OCI-LY3 (cell line): Measurements from ENCODE around the gene CYP27A1.

ENCODE experiments used
- H2AFZ ChIP-seq: fragments of 200-600, 300-600 bp; shearing (Covaris generic); 2 replicates; pipeline ENCODE4 v1.6.0; 2014; ENCODE audit warnings: antibody characterized with exemption, low read depth, low read length
- H3K27ac ChIP-seq: fragments of 200-600, 300-600 bp; sonication (generic); 2 replicates; pipeline ENCODE4 v1.5.1; 2014; ENCODE audit warnings: mild to moderate bottlenecking, low read length, moderate library complexity, mixed read lengths
- H3K27me3 ChIP-seq: fragments of 200-600, 300-600 bp; sonication (generic); 2 replicates; pipeline ENCODE4 v1.6.1; 2014; ENCODE audit warnings: low read depth, low read length, mixed read lengths
- H3K36me3 ChIP-seq: fragments of 200-600, 300-600 bp; sonication (generic); replicated peaks from 2 replicates; pipeline ENCODE3; 2014; ENCODE audit warnings: low read depth, low read length, mixed read lengths
- H3K4me1 ChIP-seq: fragments of 300-600, 200-600 bp; sonication (generic); 2 replicates; pipeline ENCODE4 v1.6.1; 2014; ENCODE audit warnings: low read length, mixed read lengths
- H3K4me2 ChIP-seq: fragments of 200-600, 300-600 bp; sonication (generic); 2 replicates; pipeline ENCODE4 v1.6.1; 2014; ENCODE audit warnings: low read length, mixed read lengths
- H3K4me3 ChIP-seq: fragments of 300-600, 200-600 bp; sonication (generic); 2 replicates; pipeline ENCODE4 v1.5.1; 2014; ENCODE audit warnings: antibody characterized with exemption, mild to moderate bottlenecking, low read length, moderate library complexity
- H3K79me2 ChIP-seq: fragments of 300-600, 200-600 bp; shearing (Covaris generic); 2 replicates; pipeline ENCODE4 v1.6.1; 2014; ENCODE audit warnings: mild to moderate bottlenecking, low read length, mixed read lengths
- H3K9ac ChIP-seq: fragments of 300-600, 200-600 bp; shearing (Covaris generic); 2 replicates; pipeline ENCODE4 v1.6.0; 2014; ENCODE audit warnings: mild to moderate bottlenecking, low read length, moderate library complexity
- H3K9me3 ChIP-seq: fragments of 200-600, 300-600 bp; shearing (Covaris generic); 2 replicates; pipeline ENCODE4 v1.6.1; 2014; ENCODE audit warnings: low read length, mixed read lengths; ENCODE audit not compliant: insufficient read depth
- H4K20me1 ChIP-seq: fragments of 200-600, 300-600 bp; sonication (generic); 2 replicates; pipeline ENCODE4 v1.6.1; 2016; ENCODE audit warnings: low read length, mixed read lengths; ENCODE audit not compliant: insufficient read depth
- EZH2phosphoT487 ChIP-seq: fragments of 200-600 bp; shearing (Covaris generic); IDR thresholded peaks from 2 replicates; pipeline ENCODE4 v1.6.1; 2018; ENCODE audit warnings: antibody characterized with exemption, mixed run types, low read depth
- TF ChIP-seq, protein P1 (sequence below): fragments of 200-600, 300-600 bp; sonication (generic); IDR thresholded peaks from 2 replicates; pipeline ENCODE4 v1.5.1; 2014; ENCODE audit warnings: antibody characterized with exemption, low read length, low read depth

Gene CYP27A1

DNA sequence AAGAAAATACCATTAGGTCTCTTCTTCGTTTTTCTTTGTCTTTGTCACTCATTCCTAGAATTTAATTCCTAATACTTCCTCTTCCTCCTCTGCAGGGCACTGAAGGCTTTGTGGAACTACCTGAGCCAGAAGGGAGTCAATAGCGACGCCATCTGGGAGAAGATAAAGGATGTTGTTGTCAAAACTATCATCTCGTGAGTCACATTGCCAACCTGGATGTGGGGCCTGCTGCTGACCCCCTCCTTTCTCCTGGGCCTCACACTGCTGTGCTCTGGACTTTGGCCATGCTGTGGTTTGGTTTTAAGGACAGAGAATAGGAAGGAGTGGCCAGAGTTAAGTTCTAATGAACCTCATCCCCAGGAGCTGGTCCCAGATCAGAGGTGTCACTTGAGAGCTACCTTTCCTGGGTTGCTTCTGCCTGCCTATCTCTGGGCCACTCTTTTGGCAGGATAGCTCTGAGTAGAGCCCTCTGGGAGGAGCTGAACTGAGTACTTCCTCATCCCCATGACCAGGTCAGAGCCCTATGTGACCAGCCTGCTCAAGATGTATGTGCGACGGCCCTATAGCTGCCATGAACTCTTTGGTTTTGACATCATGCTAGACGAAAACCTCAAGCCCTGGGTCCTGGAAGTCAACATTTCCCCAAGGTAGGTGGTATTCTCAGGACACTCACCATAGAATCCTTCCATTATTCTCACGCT is 33.1 kb upstream of the CYP27A1 start:
- peaks cover 13% of the 10 kb centered on the region for H3K36me3 ChIP-seq
- TF ChIP-seq, protein P1, sequence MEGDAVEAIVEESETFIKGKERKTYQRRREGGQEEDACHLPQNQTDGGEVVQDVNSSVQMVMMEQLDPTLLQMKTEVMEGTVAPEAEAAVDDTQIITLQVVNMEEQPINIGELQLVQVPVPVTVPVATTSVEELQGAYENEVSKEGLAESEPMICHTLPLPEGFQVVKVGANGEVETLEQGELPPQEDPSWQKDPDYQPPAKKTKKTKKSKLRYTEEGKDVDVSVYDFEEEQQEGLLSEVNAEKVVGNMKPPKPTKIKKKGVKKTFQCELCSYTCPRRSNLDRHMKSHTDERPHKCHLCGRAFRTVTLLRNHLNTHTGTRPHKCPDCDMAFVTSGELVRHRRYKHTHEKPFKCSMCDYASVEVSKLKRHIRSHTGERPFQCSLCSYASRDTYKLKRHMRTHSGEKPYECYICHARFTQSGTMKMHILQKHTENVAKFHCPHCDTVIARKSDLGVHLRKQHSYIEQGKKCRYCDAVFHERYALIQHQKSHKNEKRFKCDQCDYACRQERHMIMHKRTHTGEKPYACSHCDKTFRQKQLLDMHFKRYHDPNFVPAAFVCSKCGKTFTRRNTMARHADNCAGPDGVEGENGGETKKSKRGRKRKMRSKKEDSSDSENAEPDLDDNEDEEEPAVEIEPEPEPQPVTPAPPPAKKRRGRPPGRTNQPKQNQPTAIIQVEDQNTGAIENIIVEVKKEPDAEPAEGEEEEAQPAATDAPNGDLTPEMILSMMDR = no peak
- no peak for TF ChIP-seq EZH2phosphoT487

DNA sequence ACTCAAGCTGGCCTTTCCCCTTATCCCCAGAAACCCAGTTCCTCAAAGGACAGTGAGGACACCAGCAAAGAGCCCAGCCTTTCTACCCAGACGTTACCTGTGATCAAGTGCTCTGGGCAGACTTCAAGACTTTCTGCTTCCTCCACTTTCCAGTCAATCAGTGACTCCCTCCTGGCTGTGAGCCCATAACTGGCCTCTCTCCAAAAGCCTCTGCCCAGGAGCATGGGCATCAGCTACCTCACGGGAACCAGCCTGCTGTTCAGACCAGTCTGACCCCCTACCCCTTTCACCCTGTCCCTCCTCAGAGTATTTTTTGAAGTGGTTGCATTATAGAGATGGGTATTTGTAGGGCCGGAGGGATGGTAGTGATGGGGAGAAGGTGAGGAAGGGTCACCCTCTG is 27.7 kb upstream of the CYP27A1 start:
- Histone ChIP-seq H3K27me3 (no peaks in the 10 kb centered on the region), H3K9me3 (no peaks in the 10 kb centered on the region), H2AFZ (no peak overlapping the region), H4K20me1 (no peaks in the 10 kb centered on the region), H3K4me3 (no peak overlapping the region), H3K9ac (no peak overlapping the region), H3K27ac (no peak overlapping the region), H3K79me2 (no peaks in the 10 kb centered on the region), H3K4me1 (no peaks in the 10 kb centered on the region), H3K4me2 (no peak overlapping the region), H3K36me3 (peaks cover 6% of the 10 kb centered on the region)
- no peak for TF ChIP-seq EZH2phosphoT487
- TF ChIP-seq, protein P1 = no peak

More for the DNA sequence above, 33.1 kb upstream of the CYP27A1 start:
- H3K4me1 ChIP-seq = peaks cover 13% of the 10 kb centered on the region
- no peak overlapping the region for H3K4me3 ChIP-seq
- H4K20me1 ChIP-seq = no peaks in the 10 kb centered on the region
- H3K79me2 ChIP-seq = no peaks in the 10 kb centered on the region
- H3K4me2 ChIP-seq = no peak overlapping the region
- no peak overlapping the region for H3K27ac ChIP-seq
- no peak overlapping the region for H2AFZ ChIP-seq
- no peaks in the 10 kb centered on the region for H3K27me3 ChIP-seq
- no peaks in the 10 kb centered on the region for H3K9me3 ChIP-seq
- no peak overlapping the region for H3K9ac ChIP-seq

DNA sequence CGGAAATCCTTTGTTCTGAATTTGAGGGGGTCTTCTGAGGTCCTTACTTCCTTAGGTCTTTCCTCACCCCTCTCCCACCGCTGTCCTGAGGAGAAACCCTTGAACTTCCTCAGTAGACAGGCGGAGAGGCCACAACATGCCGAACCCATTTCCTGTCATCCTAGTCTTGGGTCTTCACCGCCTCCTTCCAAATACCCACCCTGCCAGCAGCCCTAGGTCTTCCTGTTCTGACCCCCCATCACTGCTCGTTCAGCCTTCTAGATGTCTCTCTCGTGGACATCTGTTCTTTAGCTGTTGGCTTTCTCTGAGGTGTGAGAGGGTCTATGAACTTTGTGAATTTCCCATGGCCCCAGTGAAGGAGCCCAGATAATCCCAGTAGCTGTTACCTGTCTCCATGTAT is 27.2 kb upstream of the CYP27A1 start:
- no peak overlapping the region for H3K4me2 ChIP-seq
- no peak overlapping the region for H2AFZ ChIP-seq
- no peak overlapping the region for H3K9ac ChIP-seq
- H3K36me3 ChIP-seq = peaks cover 6% of the 10 kb centered on the region
- H3K27me3 ChIP-seq = no peaks in the 10 kb centered on the region
- no peaks in the 10 kb centered on the region for H3K79me2 ChIP-seq
- H3K9me3 ChIP-seq = no peaks in the 10 kb centered on the region
- H4K20me1 ChIP-seq = no peaks in the 10 kb centered on the region
- no peaks in the 10 kb centered on the region for H3K4me1 ChIP-seq
- no peak overlapping the region for H3K27ac ChIP-seq
- H3K4me3 ChIP-seq = no peak overlapping the region
- TF ChIP-seq, protein P1 = no peak
- TF ChIP-seq EZH2phosphoT487 = no peak

DNA sequence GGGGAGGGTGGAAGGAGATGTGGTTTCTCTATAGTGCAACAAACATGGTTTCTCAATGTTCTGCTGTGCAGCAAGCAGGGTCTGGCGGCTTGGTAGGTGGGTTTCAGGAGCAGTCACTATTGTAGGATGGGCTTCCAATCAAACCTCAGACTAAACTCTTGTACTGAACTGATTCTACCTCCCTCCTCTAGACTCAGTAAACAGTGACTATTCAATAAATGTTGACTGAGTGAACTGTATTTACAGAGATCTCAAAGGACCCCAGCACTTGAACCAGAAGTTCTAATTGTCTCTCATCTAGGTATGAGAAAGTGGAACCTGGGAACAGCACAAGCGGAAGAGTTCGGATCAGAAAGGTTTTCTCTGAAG is 26.8 kb upstream of the CYP27A1 start:
- Histone ChIP-seq H3K9me3 (no peaks in the 10 kb centered on the region), H3K4me3 (no peak overlapping the region), H3K79me2 (no peaks in the 10 kb centered on the region), H3K9ac (no peak overlapping the region), H3K4me2 (no peak overlapping the region), H3K27ac (no peak overlapping the region), H4K20me1 (no peaks in the 10 kb centered on the region), H3K36me3 (peaks cover 6% of the 10 kb centered on the region), H2AFZ (no peak overlapping the region), H3K27me3 (no peaks in the 10 kb centered on the region), H3K4me1 (no peaks in the 10 kb centered on the region)
- no peak for TF ChIP-seq EZH2phosphoT487
- TF ChIP-seq, protein P1 = no peak
